GM18498 (cell line): ENCODE data around the gene CNN2.

Experiments used
- ATAC-seq: cut with Tn5 transposase; IDR thresholded peaks from one replicate; pipeline ENCODE4 v1.9.1; 2021; ENCODE audit warnings: mild to moderate bottlenecking, moderate library complexity; ENCODE audit not compliant: unreplicated experiment

Gene CNN2

DNA sequence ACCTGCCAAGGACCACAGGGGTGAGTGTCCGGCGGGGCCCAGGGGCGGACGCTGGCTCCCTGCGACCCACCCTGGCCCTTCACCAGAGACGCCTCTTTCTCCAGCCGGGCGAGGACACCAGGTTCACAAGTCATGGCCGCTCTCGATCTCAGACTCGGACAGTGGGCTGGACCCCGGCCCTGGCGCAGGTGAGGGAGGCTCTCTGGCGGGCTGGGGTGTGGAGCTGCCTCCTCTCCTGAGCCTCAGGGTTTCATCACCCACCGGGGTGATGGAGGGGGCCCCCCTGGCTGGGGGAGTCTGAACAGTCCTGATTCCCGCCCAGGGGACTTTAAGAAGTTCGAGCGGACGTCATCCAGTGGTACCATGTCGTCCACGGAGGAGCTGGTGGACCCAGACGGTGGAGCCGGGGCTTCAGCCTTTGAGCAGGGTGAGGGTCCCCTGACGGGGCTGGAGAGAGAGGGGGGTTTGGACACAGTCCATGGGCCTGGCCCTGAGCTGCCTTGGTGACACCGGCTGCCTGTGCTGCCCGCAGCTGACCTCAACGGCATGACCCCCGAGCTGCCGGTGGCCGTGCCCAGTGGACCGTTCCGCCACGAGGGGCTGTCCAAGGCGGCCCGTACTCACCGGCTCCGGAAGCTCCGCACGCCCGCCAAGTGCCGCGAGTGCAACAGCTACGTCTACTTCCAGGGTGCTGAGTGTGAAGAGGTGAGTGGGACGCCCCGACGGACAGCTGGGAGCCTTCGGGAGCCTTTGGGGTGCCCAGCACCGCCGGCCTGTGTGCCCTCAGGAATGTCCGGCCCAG lies 54.2 kb downstream of the CNN2 start:
- ATAC-seq = no peak

DNA sequence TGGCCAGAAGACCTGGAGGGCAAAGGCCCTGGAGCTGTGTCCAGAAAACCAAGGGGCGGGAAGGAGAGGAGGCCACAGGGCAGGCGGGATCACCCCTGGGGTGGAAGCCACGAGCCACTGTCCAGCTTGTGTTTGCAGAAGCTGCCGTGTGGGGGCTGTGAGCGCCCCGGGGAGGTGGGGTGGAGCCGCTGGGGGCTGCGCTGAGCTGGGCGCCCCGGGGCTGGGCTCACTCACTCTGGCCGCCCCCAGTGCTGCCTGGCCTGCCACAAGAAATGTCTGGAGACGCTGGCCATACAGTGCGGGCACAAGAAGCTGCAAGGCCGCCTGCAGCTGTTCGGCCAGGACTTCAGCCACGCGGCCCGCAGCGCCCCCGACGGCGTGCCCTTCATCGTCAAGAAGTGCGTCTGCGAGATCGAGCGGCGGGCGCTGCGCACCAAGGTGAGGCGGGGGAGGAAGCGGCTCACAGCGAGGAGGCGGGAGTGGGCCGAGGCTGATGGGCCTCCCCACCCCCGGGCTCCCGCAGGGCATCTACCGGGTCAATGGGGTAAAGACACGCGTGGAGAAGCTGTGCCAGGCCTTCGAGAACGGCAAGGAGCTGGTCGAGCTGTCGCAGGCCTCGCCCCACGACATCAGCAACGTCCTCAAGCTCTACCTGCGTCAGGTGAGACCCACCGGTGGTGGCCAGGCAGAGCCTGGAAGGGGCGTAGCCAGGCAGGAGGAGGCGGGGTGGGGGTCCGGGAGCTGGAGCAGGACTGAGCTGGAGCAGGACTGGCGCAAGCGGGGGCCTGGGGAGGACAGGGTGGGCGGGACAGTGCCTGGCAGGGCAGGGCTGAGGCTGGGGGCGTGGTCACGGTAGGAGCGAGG lies 55.1 kb downstream of the CNN2 start:
- ATAC-seq = no peak

DNA sequence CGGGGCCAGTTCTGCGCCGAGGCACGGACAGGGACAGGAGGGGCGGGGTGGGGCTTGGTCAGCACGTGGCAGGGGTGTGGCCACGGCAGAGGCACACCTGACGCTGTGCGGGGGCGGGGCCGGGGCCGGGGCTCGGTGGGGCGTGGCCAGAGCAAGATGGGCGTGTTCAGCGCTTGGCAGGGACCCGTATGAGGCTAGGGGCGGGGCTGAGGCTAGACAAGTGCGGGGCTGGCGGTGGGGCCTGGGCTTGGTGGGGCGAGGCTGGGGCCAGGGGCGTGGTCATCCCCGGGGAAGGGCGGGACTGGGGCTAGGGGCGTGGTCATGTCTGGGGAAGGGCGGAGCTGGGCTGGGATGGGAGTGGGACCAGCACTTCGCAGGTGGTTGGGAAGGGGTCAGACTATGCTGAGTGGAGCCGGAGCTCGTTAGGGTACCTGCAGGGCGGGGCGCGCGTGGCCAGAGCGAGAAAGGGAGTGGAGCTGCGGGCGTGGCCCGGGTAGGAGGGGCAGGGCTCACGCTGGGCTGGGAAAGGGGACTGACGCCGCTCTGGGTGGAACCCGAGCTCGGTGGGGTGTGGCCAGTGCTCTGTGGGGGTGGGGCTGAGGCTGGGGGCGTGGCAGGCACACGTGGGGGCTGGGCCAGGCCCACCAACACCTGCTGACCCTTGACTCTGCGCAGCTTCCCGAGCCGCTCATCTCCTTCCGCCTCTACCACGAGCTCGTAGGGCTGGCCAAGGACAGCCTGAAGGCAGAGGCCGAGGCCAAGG lies 55.9 kb downstream of the CNN2 start:
- no peak for ATAC-seq

DNA sequence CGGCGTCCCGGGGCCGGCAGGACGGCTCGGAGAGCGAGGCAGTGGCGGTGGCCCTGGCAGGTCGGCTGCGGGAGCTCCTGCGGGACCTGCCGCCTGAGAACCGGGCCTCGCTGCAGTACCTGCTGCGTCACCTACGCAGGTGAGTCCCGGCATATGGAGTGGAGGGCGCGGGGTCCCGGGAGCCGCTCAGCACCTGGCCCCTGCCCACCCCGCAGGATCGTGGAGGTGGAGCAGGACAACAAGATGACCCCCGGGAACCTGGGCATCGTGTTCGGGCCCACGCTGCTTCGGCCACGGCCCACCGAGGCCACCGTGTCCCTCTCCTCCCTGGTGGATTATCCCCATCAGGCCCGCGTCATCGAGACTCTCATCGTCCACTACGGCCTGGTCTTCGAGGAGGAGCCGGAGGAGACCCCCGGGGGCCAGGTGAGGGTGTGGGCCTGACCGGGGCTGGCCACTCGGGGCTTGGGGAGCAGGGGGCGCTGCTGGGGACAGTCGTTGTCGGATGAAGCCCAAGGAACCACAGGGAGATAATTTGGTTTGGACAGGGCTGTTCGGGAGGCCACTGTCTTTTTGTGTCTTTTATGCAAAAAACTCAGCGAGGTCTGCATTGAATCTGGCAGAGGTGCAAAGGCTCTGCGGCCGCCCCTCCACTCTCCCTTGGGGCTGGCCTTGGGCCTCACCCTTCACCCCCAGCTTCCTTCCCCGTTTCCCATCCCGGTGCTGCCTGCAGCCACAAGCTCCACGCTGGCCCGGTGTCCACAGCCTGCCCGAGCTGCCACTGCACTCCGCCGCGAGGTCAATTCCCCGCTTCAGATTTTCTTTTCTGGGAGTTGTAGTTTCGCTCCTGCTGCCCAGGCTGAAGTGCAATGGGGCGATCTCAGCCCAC lies 56.8 kb downstream of the CNN2 start:
- ATAC-seq = no peak

DNA sequence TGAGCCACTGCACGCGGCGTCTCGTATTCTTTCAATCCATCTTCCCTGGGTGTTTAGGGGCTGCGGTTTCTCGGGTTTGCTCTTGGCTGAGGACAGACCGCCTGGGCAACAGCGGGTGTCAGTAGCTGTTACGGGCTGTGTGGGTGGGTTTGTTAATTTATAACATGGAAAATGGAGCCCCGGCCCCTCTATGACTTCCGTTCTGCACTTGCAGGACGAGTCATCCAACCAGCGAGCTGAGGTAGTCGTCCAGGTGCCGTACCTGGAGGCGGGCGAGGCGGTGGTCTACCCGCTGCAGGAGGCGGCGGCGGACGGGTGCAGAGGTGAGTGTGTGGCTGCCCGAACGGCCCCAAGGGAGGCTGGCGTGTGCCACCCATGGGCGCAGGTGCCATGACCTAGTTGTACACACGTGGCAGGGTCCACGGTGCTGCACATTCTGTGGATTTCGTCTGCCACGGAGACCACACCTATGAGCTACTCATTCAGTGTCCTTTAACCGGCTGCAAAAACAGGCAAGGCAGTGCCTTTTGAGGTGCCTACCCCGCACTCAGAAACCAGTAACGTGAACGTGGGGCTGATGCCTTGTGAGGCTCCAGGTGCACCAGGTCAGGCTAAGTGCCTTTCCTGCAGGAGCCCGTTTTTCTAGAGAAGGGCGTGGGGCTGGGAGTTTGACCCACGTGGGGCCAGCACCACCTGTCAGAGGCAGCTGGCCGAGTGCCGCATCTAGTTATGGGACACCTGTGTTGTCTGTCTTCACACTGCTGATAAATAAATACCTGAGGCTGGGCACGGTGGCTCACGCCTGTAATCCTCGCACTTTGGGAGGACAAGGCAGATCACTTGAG lies 57.8 kb downstream of the CNN2 start:
- ATAC-seq = no peak

DNA sequence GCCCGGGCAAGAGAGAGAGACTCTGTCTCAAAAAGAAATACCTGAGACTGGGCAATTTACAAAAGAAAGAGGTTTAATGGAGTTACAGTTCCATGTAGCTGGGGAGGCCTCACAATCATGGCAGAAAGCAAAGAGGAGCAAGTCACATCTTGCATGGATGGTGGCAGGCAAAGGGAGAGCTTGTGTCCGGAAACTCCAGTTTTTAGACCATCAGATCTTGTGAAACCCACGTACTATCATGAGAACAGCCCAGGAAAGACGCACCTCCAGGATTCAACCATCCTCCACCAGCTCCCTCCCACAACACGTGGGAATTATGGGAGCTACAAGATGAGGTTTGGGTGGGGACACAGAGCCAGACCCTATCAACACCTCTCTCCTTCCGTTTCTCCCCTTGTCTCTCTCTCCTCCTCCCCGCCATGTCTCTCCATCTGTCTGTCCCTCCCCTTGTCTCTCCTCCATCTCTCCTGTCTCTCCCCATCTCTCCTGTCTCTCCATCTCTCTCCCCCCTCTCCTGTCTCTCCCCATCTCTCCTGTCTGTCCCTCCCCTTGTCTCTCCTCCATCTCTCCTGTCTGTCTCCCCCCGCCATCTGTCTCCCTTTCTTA lies 58.7 kb downstream of the CNN2 start:
- no peak for ATAC-seq

DNA sequence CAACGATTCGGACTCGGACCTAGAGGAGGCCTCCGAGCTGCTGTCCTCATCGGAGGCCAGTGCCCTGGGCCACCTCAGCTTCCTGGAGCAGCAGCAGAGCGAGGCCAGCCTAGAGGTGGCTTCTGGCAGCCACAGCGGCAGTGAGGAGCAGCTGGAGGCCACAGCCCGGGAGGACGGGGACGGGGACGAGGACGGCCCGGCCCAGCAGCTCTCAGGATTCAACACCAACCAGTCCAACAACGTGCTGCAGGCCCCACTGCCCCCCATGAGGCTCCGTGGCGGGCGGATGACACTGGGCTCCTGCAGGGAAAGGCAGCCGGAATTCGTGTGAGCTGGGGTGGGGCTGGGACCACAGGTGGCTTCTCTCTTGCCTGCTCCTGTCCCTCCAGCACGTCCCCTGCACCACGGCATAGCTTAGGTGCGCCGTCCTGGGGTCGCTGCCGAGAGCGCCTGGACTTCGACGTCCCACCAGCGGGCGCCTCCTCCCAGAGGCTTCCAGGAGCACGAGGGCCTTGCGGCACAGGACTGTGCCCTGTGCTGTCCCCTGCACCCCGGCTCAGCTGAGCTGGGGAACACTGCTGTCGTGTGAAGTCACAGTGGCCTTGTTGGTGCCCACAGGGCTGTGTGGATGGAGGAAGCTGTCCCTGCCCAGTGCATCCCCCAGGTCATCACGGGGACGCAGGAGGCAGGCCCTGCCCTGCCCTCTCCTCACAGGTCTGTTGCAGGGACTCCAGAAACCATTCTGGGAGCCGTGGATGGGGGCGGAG lies 59.5 kb downstream of the CNN2 start:
- ATAC-seq = no peak

DNA sequence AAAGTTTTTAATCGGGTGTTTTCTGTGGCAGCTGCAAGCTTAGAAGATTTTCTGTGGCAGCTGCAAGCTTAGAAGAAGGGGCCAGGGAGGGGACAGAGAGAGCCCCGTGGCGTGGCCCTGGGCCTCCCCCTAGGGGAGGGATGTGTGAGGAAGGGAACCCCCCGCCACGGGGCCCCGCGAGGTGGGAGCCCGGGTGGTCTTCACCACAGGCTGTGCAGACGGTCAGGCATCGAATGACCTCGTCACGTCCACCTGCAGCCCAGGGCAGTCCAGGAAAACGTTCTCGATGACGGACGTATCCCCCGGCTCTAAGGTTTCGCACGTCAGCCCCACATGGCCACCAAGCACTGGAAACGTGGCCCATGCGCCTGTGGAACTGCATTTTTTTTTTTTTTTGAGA lies 60.2 kb downstream of the CNN2 start:
- ATAC-seq = no peak

DNA sequence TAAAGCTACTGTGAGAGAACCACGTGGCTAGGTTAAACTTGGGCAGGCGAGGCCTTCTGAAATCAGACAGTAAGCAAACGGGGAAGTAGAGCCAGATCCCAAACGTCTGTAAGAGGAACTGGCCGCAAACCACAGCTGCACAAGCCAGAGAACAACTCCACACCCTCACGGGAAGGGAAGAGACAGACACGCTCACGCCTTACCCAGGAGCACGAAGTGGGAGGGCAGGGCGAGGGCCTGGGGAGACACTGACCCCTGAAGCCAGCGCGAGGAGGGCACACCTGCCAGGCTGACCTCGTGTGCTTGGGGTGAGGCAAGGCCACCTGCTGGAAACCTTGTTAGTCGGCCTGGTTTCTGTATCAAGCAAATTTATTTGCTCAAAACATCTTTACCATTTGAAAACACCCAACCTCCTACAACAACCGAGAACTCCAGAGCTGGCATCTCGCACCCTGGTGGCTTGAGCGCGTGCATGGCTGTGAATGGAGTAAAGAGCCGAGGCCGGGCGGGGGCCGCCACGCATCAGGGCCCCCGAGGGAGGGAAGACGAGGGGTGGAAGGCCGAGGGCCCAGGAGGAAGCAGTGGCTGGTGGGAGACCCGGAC lies 61.5 kb downstream of the CNN2 start:
- no peak for ATAC-seq

DNA sequence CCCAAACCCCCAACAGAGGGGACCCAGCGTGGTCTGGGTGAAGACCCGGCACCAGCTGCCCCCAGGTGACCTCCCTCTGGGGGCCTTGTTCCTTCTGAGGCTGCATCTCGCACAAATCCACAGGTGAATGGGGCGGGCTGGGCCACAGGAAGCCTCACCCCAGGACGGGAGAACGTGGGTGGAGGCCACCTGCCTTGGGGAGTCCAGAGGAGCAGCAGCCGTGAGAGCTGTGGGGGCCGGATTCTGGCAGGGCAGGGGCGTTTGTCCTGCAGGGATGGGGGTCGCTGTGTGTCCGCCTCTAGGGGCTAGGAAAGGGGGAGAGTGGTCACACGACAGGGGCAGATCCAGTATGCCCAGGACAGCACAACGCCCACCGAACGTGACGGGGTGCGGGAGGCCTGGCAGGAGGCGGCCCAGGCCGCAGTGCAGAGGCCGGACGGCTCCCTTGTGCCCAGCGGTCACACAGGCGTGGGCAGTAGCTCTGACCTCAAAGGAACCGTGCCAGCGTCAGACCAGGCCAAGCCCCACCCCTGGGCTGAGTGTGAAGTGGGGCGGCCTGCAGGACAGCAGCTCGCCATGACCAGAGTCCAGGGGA lies 62.1 kb downstream of the CNN2 start:
- no peak for ATAC-seq
